HCT116 (cell line): ENCODE measurements around the gene CDH4. TPM values are rescaled to one million over a fixed set of nuclear protein-coding genes. Genes with fewer than 3 reads are reported as not detected.

Experiments used
- ATAC-seq: fragments of 200-7000 bp; cut with Tn5 transposase; 2 replicates; pipeline ENCODE4 v1.9.1; 2020; ENCODE audit warnings: mild to moderate bottlenecking, moderate library complexity
- BruUV-seq: library from RNA; stranded (reverse); fragments of 400-500 nt; replicated peaks from 2 replicates; lab custom pipeline; 2021; lab: Mats Ljungman, UMichigan
- CTCF ChIA-PET: fragments of 300-600 bp; sonication (Branson Sonifier 250); formaldehyde crosslinking; loops from one replicate; lab custom pipeline; 2021; ENCODE audit warnings: antibody characterized with exemption; lab: Charles Lee
- POLR2A ChIA-PET: fragments of 300-600, 350-600 bp; sonication (Branson Sonifier 250); formaldehyde crosslinking; loops from one replicate; lab custom pipeline; 2021; ENCODE audit warnings: antibody characterized with exemption; lab: Charles Lee
- RAD21 ChIA-PET, 2 experiments: fragments of 300-600 bp; sonication (Branson Sonifier 250); formaldehyde crosslinking; loops; one replicate each; lab custom pipeline; 2023; ENCODE audit warnings: low total read pairs in 2 of 2; ENCODE audit not compliant: uncharacterized antibody in 2 of 2, unreplicated experiment in 2 of 2, low non-redundant PET in 1 of 2; lab: Charles Lee
- DNase-seq: peaks from one replicate; pipeline ENCODE4 v3.0.0-alpha.2; 2010; ENCODE audit warnings: low read depth, low spot score
- H2AFZ ChIP-seq: fragments of 200-600 bp; shearing (Covaris generic), sonication (generic); 2 replicates; pipeline ENCODE4 v1.6.1; 2017; ENCODE audit warnings: low read depth, mixed run types, mixed read lengths, antibody characterized with exemption, low read length; ENCODE audit not compliant: poor library complexity, severe bottlenecking
- H3K27ac ChIP-seq: 2 replicates; pipeline ENCODE4 v1.5.1; 2012; ENCODE audit warnings: low read depth, low read length
- H3K27me3 ChIP-seq: fragments of 200-600 bp; sonication (generic); 2 replicates; pipeline ENCODE4 v1.6.1; 2016; ENCODE audit warnings: mixed run types, low read length, mixed read lengths; ENCODE audit not compliant: insufficient read depth
- H3K36me3 ChIP-seq, 2 experiments: fragments of 200-500 bp in 1 of 2; fragments of 200-600 bp in 1 of 2; sonication (Bioruptor generic) in 1 of 2; sonication (generic) in 1 of 2; 2 replicates each; pipeline versions ENCODE4 v1.5.1 to v1.6.1; 2014 to 2016; ENCODE audit warnings: low read length in 2 of 2, inconsistent platforms in 1 of 2, mixed read lengths in 1 of 2, mixed run types in 1 of 2; ENCODE audit not compliant: insufficient read depth in 2 of 2, control insufficient read depth in 1 of 2
- H3K4me1 ChIP-seq, 2 experiments: fragments of 200-600 bp in 1 of 2; sonication (generic) in 1 of 2; 2 replicates each; pipeline versions ENCODE4 v1.5.1 to v1.6.1; 2012 to 2017; ENCODE audit warnings: low read length in 2 of 2, inconsistent platforms in 1 of 2, mild to moderate bottlenecking in 1 of 2, mixed read lengths in 1 of 2, mixed run types in 1 of 2, moderate library complexity in 1 of 2; ENCODE audit not compliant: insufficient read depth in 2 of 2, control insufficient read depth in 1 of 2
- H3K4me2 ChIP-seq: fragments of 200-600 bp; sonication (generic); 2 replicates; pipeline ENCODE4 v1.6.1; 2017; ENCODE audit warnings: mixed run types, low read length, mixed read lengths
- H3K4me3 ChIP-seq, 2 experiments: fragments of 200-600 bp in 1 of 2; sonication (generic) in 1 of 2; replicated peaks in 1 of 2; 2 replicates each; pipeline ENCODE4 v1.5.1; 2011 to 2016; ENCODE audit warnings: low read length in 2 of 2, control low read depth in 1 of 2, low read depth in 1 of 2, mild to moderate bottlenecking in 1 of 2, mixed read lengths in 1 of 2, mixed run types in 1 of 2
- H3K79me2 ChIP-seq: fragments of 200-600 bp; sonication (generic); 2 replicates; pipeline ENCODE4 v1.6.1; 2017; ENCODE audit warnings: mild to moderate bottlenecking, mixed run types, low read length, moderate library complexity, mixed read lengths; ENCODE audit not compliant: insufficient read depth
- H3K9ac ChIP-seq: fragments of 200-600 bp; sonication (generic); 2 replicates; pipeline ENCODE4 v1.6.1; 2016; ENCODE audit warnings: low read length, mixed read lengths
- H3K9me2 ChIP-seq: fragments of 200-600 bp; sonication (generic), shearing (Covaris generic); 2 replicates; pipeline ENCODE4 v1.6.1; 2017; ENCODE audit warnings: mixed run types, mild to moderate bottlenecking, moderate library complexity; ENCODE audit not compliant: insufficient read depth
- H3K9me3 ChIP-seq, 2 experiments: fragments of 200-500 bp in 1 of 2; fragments of 200-600 bp in 1 of 2; sonication (Bioruptor generic) in 1 of 2; sonication (generic) in 1 of 2; 2 replicates each; pipeline ENCODE4 v1.6.1; 2014 to 2017; ENCODE audit warnings: low read length in 2 of 2, mixed read lengths in 2 of 2, inconsistent platforms in 1 of 2, low read depth in 1 of 2, mild to moderate bottlenecking in 1 of 2, mixed run types in 1 of 2, moderate library complexity in 1 of 2; ENCODE audit not compliant: control insufficient read depth in 1 of 2, insufficient read depth in 1 of 2
- H4K20me1 ChIP-seq: fragments of 200-600 bp; sonication (generic), shearing (Covaris generic); 2 replicates; pipeline ENCODE4 v1.6.1; 2017; ENCODE audit warnings: mixed run types, mild to moderate bottlenecking, moderate library complexity; ENCODE audit not compliant: insufficient read depth
- ATF3 ChIP-seq: IDR thresholded peaks from 2 replicates; pipeline ENCODE4 v1.6.1; 2012
- CBX3 ChIP-seq: IDR thresholded peaks from 2 replicates; pipeline ENCODE4 v1.6.1; 2012; ENCODE audit warnings: low read depth
- CTCF ChIP-seq, 3 experiments: fragments of 200-600 bp in 1 of 3; sonication (generic) in 1 of 3; IDR thresholded peaks in 2 of 3; conservative IDR thresholded peaks in 1 of 3; 2 replicates each; pipeline ENCODE4 v1.5.1; 2012 to 2017; ENCODE audit warnings: low read depth in 2 of 3, low read length in 2 of 3, antibody characterized with exemption in 1 of 3, borderline replicate concordance in 1 of 3, control low read depth in 1 of 3, mild to moderate bottlenecking in 1 of 3, mixed read lengths in 1 of 3, mixed run types in 1 of 3, moderate library complexity in 1 of 3; ENCODE audit not compliant: insufficient read depth in 1 of 3
- ELF1 ChIP-seq: IDR thresholded peaks from 2 replicates; pipeline ENCODE4 v1.6.1; 2012; ENCODE audit warnings: low read depth, borderline replicate concordance
- EZH2 ChIP-seq: fragments of 200-600 bp; sonication (generic); IDR thresholded peaks from 2 replicates; pipeline ENCODE4 v1.6.1; 2017; ENCODE audit warnings: antibody characterized with exemption, mixed run types
- EZH2phosphoT487 ChIP-seq: fragments of 200-600 bp; IDR thresholded peaks from 2 replicates; pipeline ENCODE4 v1.6.1; 2018; ENCODE audit warnings: antibody characterized with exemption, borderline replicate concordance
- FOSL1 ChIP-seq: IDR thresholded peaks from 2 replicates; pipeline ENCODE4 v1.6.1; 2012; ENCODE audit warnings: low read depth
- JUND ChIP-seq: IDR thresholded peaks from 2 replicates; pipeline ENCODE4 v1.6.1; 2012
- MAX ChIP-seq: IDR thresholded peaks from 2 replicates; pipeline ENCODE4 v1.6.1; 2012
- POLR2A ChIP-seq: IDR thresholded peaks from 2 replicates; pipeline ENCODE4 v1.7.0; 2011; ENCODE audit warnings: borderline replicate concordance; ENCODE audit not compliant: insufficient read depth, insufficient read length; ENCODE audit errors: extremely low read depth
- SIN3A ChIP-seq: IDR thresholded peaks from 2 replicates; pipeline ENCODE4 v1.6.1; 2012; ENCODE audit warnings: low read depth
- SP1 ChIP-seq: IDR thresholded peaks from 2 replicates; pipeline ENCODE4 v1.6.1; 2012; ENCODE audit warnings: low read depth
- SRF ChIP-seq: IDR thresholded peaks from 2 replicates; pipeline ENCODE4 v1.6.1; 2012; ENCODE audit warnings: low read depth
- YY1 ChIP-seq: IDR thresholded peaks from 2 replicates; pipeline ENCODE4 v1.6.1; 2011; ENCODE audit warnings: low read length, low read depth, moderate library complexity, mild to moderate bottlenecking; ENCODE audit not compliant: insufficient replicate concordance; ENCODE audit errors: extremely low read depth
- ZBTB33 ChIP-seq: IDR thresholded peaks from 2 replicates; pipeline ENCODE4 v1.6.1; 2011; ENCODE audit warnings: mild to moderate bottlenecking, low read length, moderate library complexity; ENCODE audit not compliant: insufficient replicate concordance; ENCODE audit errors: extremely low read depth
- ZNF274 ChIP-seq: fragments of 200-500 bp; sonication (Bioruptor generic); IDR thresholded peaks from 2 replicates; pipeline ENCODE4 v1.6.1; 2014; ENCODE audit warnings: mild to moderate bottlenecking, low read depth, low read length, inconsistent platforms
- intact Hi-C: fragments of 100-400 bp; cut with micrococcal nuclease; formaldehyde crosslinking; loops from 2 replicates; pipeline ENCODE4 v1.10.0; 2022
- total RNA-seq: library from RNA; stranded (reverse); gene quantifications from one replicate; pipeline ENCODE4 v1.2.1, GENCODE V29; 2021; ENCODE audit not compliant: unreplicated experiment

The CDH4 gene
- total RNA-seq, 1 experiment from 2014 or later, result not detected

- H3K4me1 ChIP-seq, result no peaks in the 10 kb centered on the region
- no peak overlapping the region for H3K4me2 ChIP-seq
- no peak for DNase-seq
- ATAC-seq, result no peak
- POLR2A ChIA-PET, result no interaction called here
- H3K79me2 ChIP-seq, result no peaks in the 10 kb centered on the region
- intact Hi-C loops, result no loop called here
- no peak overlapping the region for H2AFZ ChIP-seq
- CTCF ChIA-PET, result no interaction called here
- RAD21 ChIA-PET, result no interaction called here
- no TSS peak for BruUV-seq
- TF ChIP-seq ELF1 (no peak), ZNF274 (no peak)
- no peak overlapping the region for H3K9ac ChIP-seq
- no peaks in the 10 kb centered on the region for H4K20me1 ChIP-seq
- H3K9me3 ChIP-seq, result no peaks in the 10 kb centered on the region
- H3K4me3 ChIP-seq, result no peak overlapping the region
- H3K27ac ChIP-seq, result no peak overlapping the region
- peaks cover 10% of the 10 kb centered on the region; the same call in 1 of the 2 replicates for H3K27me3 ChIP-seq
- H3K36me3 ChIP-seq, result no peaks in the 10 kb centered on the region
- no peaks in the 10 kb centered on the region for H3K9me2 ChIP-seq
Observed at GRCh38 chr20:61817575-61817974, 565.5 kb downstream of the CDH4 start.

- RAD21 ChIA-PET, result no interaction called here
- H3K9ac ChIP-seq, result no peak overlapping the region
- BruUV-seq, result no TSS peak
- H3K9me2 ChIP-seq, result no peaks in the 10 kb centered on the region
- no peaks in the 10 kb centered on the region for H4K20me1 ChIP-seq
- H3K79me2 ChIP-seq, result no peaks in the 10 kb centered on the region
- H3K4me1 ChIP-seq, result no peaks in the 10 kb centered on the region
- no peak overlapping the region for H2AFZ ChIP-seq
- CTCF ChIA-PET, result no interaction called here
- no peak overlapping the region for H3K4me2 ChIP-seq
- intact Hi-C loops, result no loop called here
- H3K4me3 ChIP-seq, result no peak overlapping the region
- H3K27ac ChIP-seq, result no peak overlapping the region
- no peaks in the 10 kb centered on the region for H3K36me3 ChIP-seq
- POLR2A ChIA-PET, result no interaction called here
- ATAC-seq, result no peak
- H3K27me3 ChIP-seq, result peaks cover 8% of the 10 kb centered on the region
- no peak for DNase-seq
- no peaks in the 10 kb centered on the region for H3K9me3 ChIP-seq
- no peak for TF ChIP-seq SIN3A
- TF ChIP-seq ELF1, result no peak
- no peak for TF ChIP-seq EZH2
- TF ChIP-seq SP1, result no peak
- no peak for TF ChIP-seq ZBTB33
- TF ChIP-seq JUND, result no peak
- no peak for TF ChIP-seq YY1
- no peak for TF ChIP-seq EZH2phosphoT487
- no peak for TF ChIP-seq ATF3
- TF ChIP-seq FOSL1, result no peak
- TF ChIP-seq ZNF274, result no peak
- no peak for TF ChIP-seq MAX
- no peak for TF ChIP-seq POLR2A
- no peak for TF ChIP-seq SRF
- TF ChIP-seq CBX3, result no peak
- no peak for TF ChIP-seq CTCF (IDR thresholded peaks at IDR 0.05 in 2 of 3, conservative IDR thresholded peaks at IDR 0.05 in 1 of 3; ENCODE audit: borderline replicate concordance in 1 of 3, insufficient read depth in 1 of 3, low read depth in 2 of 3, low read length in 2 of 3)
Observed at GRCh38 chr20:61818746-61819573, 566.9 kb downstream of the CDH4 start.
